Brain microvascular endothelial cell (primary cell): ENCODE measurements around the gene AUTS2.

Experiments
- DNase-seq: peaks from one replicate; pipeline ENCODE4 v3.0.0-alpha.2; 2020
- H3K27ac ChIP-seq: fragments of 250-450 bp; sonication (Bioruptor Pico); 2 replicates; pipeline ENCODE4 v1.5.1; 2020; ENCODE audit warnings: mild to moderate bottlenecking, moderate library complexity
- H3K27me3 ChIP-seq: fragments of 250-450 bp; sonication (Bioruptor Pico); replicated peaks from 2 replicates; pipeline ENCODE4 v1.5.1; 2020; ENCODE audit warnings: mild to moderate bottlenecking
- H3K36me3 ChIP-seq: fragments of 250-450 bp; sonication (Bioruptor Pico); replicated peaks from 2 replicates; pipeline ENCODE4 v1.5.1; 2020; ENCODE audit warnings: mild to moderate bottlenecking
- H3K4me3 ChIP-seq: 2 replicates; pipeline ENCODE4 v1.5.1; 2011; ENCODE audit warnings: low read depth, mild to moderate bottlenecking, control low read depth, low read length, moderate library complexity
- in situ Hi-C: cut with HindIII; loops from 2 replicates; pipeline ENCODE4 v1.10.0; 2017; ENCODE audit warnings: low sequenced_read_pairs, low pct_ligation_motif_present
- TF ChIP-seq, protein P1 (sequence below): IDR thresholded peaks from 2 replicates; pipeline ENCODE4 v1.5.1; 2011; ENCODE audit warnings: low read depth, mild to moderate bottlenecking, moderate library complexity, low read length, control low read depth, inconsistent platforms; ENCODE audit errors: missing control alignments

AUTS2 gene

DNA sequence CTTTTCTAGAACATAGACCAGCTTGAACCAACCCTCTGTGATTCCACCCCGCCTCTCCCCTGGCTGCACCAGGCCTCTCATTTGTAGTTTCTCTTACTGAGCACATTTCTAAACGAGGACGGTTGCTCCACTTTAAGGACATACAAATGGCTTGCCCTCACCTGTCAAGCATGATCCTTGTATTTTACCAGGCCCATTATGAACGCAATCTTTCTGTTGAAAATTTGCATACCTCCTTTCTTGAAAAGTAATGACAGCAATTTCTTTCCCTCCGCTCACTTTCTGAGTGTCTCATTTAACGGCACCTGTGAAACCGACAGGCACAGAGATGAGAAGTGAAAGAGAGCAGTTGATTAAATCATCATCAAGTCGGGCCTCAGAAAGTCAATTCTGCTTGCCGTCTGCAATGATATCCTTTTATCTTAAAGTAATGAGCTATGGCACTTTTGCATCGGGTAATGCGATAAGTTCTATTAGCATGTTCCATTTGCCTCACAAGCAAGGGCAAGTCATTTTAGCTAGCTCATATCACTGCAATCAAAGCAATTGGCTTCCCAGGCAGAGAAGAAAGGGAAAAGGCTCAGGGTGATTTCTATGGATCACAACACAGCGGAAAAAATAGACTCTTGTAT, 828.1 kb downstream of the AUTS2 start:
- no peaks in the 10 kb centered on the region for H3K36me3 ChIP-seq
- DNase-seq: no peak
- TF ChIP-seq, protein P1, sequence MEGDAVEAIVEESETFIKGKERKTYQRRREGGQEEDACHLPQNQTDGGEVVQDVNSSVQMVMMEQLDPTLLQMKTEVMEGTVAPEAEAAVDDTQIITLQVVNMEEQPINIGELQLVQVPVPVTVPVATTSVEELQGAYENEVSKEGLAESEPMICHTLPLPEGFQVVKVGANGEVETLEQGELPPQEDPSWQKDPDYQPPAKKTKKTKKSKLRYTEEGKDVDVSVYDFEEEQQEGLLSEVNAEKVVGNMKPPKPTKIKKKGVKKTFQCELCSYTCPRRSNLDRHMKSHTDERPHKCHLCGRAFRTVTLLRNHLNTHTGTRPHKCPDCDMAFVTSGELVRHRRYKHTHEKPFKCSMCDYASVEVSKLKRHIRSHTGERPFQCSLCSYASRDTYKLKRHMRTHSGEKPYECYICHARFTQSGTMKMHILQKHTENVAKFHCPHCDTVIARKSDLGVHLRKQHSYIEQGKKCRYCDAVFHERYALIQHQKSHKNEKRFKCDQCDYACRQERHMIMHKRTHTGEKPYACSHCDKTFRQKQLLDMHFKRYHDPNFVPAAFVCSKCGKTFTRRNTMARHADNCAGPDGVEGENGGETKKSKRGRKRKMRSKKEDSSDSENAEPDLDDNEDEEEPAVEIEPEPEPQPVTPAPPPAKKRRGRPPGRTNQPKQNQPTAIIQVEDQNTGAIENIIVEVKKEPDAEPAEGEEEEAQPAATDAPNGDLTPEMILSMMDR: no peak
- H3K4me3 ChIP-seq: no peak overlapping the region
- H3K27ac ChIP-seq: no peak overlapping the region
- in situ Hi-C loops: no loop called here
- no peaks in the 10 kb centered on the region for H3K27me3 ChIP-seq

DNA sequence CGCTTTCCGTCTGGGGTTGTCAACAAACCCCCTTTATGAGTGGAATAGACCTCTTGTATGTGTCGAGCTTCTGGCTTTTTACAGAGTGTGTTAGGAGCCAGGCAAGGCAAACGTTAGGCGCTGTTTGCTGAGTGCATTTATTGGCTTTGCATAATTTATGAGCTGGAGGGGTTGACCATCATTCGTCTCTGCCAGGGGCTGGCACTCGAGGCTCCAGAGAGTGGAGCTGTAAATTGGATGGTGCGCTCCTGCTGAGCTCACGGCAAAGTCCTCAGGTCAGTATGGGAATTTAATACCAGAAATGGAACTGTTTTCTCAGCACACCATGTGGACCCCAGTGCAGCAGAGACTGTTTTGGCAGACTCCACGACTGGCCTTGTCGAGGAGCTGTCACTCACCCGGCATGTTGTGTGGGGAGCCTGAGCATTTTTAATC, 834.3 kb downstream of the AUTS2 start:
- Histone ChIP-seq H3K36me3 (no peaks in the 10 kb centered on the region), H3K27me3 (no peaks in the 10 kb centered on the region), H3K4me3 (no peak overlapping the region), H3K27ac (no peak overlapping the region)
- in situ Hi-C loops: no loop called here
- TF ChIP-seq, protein P1: no peak
- no peak for DNase-seq

DNA sequence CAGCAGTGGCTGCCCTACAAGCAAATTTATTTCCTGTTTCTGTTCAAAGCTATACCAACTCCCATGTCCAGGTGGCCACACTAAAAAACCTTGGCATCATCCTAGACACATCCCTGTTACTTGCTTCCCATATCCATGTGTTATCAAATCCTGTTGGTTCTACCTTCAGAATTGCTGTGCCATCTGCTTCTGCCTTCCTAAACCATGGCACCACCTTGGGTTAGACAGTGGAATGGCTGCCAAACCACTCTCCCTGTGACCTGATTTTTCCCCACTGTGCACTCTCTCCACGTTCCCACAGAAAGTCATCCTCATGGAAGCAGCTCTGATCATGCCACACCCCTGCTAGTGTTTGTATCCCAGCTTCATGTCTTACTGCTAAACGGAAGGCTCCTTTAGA, 836.1 kb downstream of the AUTS2 start:
- Histone ChIP-seq H3K27me3 (no peaks in the 10 kb centered on the region), H3K27ac (no peak overlapping the region), H3K4me3 (no peak overlapping the region), H3K36me3 (no peaks in the 10 kb centered on the region)
- TF ChIP-seq, protein P1: no peak
- no peak for DNase-seq
- in situ Hi-C loops: no loop called here

DNA sequence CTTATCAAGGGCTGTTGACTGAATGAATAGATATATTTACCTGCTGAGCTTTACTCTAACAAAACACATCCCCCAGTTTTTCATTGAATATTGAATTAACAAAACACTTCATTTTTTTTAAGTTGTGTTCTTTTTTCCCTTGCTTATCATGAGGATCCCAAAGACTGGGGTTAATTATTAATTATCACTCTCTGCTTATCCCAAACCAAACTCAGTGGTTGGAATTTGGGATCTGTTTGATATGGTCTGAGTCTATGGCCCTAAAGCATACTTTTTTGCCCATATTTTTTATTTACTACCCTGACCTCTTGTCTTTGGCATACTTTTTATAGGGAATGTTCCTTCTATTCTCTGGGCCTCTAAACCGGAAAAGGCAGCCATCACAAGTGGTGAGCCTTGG, 836.5 kb downstream of the AUTS2 start:
- TF ChIP-seq, protein P1: no peak
- in situ Hi-C loops: no loop called here
- Histone ChIP-seq H3K27ac (no peak overlapping the region), H3K4me3 (no peak overlapping the region), H3K36me3 (no peaks in the 10 kb centered on the region), H3K27me3 (no peaks in the 10 kb centered on the region)
- DNase-seq: no peak

DNA sequence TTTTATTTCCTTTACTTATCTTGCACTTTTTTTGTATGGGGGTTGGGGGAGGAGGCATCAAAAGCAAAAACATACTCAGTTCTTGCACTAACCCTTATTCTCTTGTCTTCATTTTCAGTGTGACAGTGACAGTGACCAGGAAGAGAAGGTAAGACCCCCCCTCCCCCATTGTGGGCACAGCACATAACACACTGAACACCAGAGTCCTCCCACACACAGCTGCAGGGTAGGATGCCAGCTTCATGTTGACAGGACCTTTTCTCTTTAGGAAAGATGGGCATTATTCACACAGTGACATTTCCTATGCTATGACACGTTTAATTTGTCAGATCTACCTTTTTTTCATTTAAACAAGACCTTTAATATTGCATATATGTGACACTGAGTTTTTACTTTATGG, 837.4 kb downstream of the AUTS2 start:
- Histone ChIP-seq H3K27me3 (no peaks in the 10 kb centered on the region), H3K4me3 (no peak overlapping the region), H3K36me3 (no peaks in the 10 kb centered on the region), H3K27ac (no peak overlapping the region)
- DNase-seq: no peak
- TF ChIP-seq, protein P1: no peak
- in situ Hi-C loops: no loop called here

DNA sequence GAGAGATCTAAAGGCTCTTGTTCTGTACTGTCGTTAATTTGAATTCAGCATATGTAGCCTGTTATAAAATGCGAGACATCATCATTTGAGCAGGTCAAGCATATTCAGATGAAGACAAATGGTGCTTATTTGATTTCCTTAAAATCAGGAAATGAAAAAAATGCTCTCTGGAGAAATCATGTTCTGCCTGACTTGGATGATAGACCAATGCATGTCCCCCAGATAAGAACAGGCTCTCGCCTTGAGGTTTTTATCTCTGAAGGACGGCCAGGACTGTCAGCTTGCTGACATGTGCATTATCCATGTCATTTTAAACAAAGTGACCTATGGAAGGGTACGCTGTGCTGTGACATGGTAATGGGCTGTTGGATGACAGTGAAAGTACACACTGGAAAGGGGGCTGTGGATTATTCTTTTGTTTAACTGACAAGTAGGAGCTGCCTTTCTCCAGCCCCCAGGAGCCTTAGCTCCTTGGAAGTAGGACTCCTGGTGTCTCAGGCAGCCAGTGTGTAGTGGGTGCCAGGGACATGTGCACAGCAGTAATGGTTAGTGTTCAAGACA, 838.6 kb downstream of the AUTS2 start:
- in situ Hi-C loops: no loop called here
- no peak overlapping the region for H3K4me3 ChIP-seq

More for the DNA sequence above, 838.6 kb downstream of the AUTS2 start:
- Histone ChIP-seq H3K36me3 (no peaks in the 10 kb centered on the region), H3K27me3 (no peaks in the 10 kb centered on the region), H3K27ac (no peak overlapping the region)
- DNase-seq: no peak
- TF ChIP-seq, protein P1: no peak
